ENCODE results near the gene HEATR3.
A peak's percentile ranks its signal among the peaks of the same experiment; 100 is the strongest.

HEATR3 gene

DNA sequence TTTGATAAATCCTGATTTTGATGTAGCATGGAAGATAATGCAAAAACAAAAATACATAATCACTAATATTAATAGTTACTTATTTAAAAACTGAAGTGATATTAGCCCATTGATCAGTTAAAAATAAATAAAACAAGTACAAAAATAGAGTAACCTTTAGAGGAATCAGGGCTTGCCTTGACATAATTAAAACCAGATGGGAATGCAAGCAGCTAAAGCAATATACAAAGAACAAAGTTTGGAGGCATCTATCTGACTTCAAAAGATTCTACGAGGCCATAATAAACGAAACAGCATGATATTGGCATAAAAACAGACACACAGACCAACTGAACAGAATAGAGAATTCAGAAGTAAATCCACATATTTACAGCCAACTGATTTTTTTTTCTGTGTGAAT, 15.0 kb upstream of the HEATR3 start:
- DNase-seq (ENCODE audit: low read depth), result no peak
- H3K4me3 ChIP-seq (ENCODE audit: low read depth, low read length), result no peak overlapping the region
- TF ChIP-seq, protein P1, sequence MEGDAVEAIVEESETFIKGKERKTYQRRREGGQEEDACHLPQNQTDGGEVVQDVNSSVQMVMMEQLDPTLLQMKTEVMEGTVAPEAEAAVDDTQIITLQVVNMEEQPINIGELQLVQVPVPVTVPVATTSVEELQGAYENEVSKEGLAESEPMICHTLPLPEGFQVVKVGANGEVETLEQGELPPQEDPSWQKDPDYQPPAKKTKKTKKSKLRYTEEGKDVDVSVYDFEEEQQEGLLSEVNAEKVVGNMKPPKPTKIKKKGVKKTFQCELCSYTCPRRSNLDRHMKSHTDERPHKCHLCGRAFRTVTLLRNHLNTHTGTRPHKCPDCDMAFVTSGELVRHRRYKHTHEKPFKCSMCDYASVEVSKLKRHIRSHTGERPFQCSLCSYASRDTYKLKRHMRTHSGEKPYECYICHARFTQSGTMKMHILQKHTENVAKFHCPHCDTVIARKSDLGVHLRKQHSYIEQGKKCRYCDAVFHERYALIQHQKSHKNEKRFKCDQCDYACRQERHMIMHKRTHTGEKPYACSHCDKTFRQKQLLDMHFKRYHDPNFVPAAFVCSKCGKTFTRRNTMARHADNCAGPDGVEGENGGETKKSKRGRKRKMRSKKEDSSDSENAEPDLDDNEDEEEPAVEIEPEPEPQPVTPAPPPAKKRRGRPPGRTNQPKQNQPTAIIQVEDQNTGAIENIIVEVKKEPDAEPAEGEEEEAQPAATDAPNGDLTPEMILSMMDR (conservative IDR thresholded peaks at IDR 0.05; ENCODE audit: low read depth, low read length), result no peak

DNA sequence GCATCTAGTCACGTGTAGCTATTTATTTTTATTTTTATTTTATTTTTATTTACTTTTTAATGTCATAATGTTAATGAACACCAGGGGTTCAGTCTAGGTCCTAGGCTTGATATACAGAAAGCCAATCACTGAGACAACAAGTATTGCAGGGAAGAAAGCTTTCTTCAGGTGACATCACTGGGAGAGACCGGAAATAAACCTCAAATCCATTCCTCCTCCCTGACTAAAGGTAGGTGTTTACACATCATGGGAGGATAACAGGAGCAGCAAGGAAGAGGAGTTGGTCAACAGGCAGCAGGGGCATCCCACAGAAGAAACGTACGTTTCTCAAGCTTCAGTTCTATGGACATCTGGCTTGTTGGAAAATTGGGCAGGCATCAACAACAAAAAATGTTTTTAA, 9.5 kb upstream of the HEATR3 start:
- no peak for DNase-seq (ENCODE audit: low read depth)
- TF ChIP-seq, protein P1 (conservative IDR thresholded peaks at IDR 0.05; ENCODE audit: low read depth, low read length), result no peak
- H3K4me3 ChIP-seq (ENCODE audit: low read depth, low read length), result no peak overlapping the region

DNA sequence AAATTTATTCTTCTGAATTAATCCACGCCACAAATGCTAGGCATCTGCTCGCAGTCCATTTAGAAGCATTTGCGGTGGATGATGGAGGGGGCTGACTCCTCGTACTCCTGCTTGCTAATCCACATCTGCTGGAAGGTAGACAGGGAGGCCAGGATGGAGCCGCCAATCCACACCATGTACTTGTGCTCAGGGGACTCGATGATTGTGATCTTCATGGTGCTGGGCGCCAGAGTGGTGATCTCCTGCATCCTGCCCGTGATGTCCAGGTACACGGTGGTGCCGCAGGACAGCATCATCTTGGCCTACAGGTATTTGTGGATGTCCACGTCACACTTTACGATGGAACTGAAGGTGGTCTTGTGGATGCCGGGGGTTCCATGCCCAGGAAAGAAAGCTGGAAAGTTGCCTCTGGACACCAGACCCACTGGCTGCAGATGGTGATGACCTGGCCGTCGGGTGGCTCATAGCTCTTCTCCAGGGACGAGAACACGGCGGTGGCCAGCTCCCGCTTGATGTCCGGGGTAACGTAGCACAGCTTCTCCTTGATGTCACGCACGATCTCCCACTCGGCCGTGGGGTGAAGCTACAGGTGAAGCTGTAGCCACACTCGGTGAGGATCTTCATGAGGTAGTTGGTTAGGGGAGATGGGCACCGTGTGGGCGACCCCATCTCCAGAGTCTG, 7.5 kb upstream of the HEATR3 start:
- no peak for DNase-seq (ENCODE audit: low read depth)
- no peak overlapping the region for H3K4me3 ChIP-seq (ENCODE audit: low read depth, low read length)
- TF ChIP-seq, protein P1 (conservative IDR thresholded peaks at IDR 0.05; ENCODE audit: low read depth, low read length), result no peak

DNA sequence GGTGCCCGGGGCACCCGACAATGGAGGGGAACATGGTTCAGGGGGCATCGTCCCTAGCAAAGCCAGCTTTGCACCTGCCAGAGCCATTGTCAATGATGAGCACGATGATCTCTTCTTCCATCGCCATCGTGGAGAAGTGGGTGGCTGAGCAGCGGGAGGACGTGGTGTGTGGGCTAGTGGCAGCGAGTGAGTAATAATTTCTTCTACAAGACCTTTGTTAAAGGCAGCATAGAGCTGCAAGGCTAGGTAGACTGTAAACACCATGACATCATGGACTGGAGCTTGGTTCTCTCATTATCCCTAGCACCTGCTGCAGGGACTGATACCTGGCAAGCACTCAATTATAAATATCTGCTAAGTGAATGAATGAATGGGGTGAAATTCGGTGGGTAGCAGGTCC, 6.7 kb upstream of the HEATR3 start:
- DNase-seq (ENCODE audit: low read depth), result no peak
- TF ChIP-seq, protein P1 (conservative IDR thresholded peaks at IDR 0.05; ENCODE audit: low read depth, low read length), result no peak
- H3K4me3 ChIP-seq (ENCODE audit: low read depth, low read length), result no peak overlapping the region

DNA sequence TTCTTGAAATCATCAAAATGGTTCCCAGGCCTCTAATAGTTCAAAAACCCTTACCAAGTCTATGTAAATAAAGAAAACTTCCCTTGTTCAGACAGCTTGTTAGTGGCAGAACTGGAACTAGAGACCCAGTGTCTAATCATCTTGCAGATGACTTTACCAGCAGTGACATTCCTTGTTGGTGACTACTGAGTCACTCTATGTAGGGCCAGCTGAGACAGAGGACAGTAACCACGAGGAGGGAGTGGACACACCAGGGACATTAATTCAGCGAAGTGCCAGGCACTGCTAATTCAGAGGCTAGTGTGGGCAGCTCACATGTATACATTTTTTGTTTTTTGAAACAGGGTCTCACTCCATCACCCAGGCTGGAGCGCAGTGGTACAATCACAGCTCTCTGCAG, 6.1 kb upstream of the HEATR3 start:
- TF ChIP-seq, protein P1 (conservative IDR thresholded peaks at IDR 0.05; ENCODE audit: low read depth, low read length), result no peak
- DNase-seq (ENCODE audit: low read depth), result no peak

DNA sequence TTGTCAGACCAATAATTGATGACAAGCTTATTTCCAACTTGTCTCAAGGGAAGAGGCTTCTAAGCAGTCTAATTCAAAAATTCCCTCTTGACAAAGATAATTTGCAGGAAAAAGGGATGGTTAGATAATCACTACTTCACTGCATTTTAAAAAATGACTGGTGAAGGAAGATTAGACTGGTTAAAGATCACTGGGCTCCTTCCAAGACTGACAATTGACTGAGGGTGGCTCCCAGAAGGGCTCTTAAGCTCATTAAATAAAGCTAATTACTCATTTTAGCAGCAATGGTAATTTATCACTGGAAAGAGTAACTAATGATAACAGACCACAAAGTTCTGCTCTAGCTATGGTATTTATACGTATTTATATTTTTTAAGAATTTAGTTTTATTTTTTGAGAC, 4.4 kb upstream of the HEATR3 start:
- DNase-seq (ENCODE audit: low read depth), result no peak
- TF ChIP-seq, protein P1 (conservative IDR thresholded peaks at IDR 0.05; ENCODE audit: low read depth, low read length), result no peak
- H3K4me3 ChIP-seq (ENCODE audit: low read depth, low read length), result no peak overlapping the region

More for the DNA sequence above, 6.1 kb upstream of the HEATR3 start:
- no peak overlapping the region for H3K4me3 ChIP-seq (ENCODE audit: low read depth, low read length)

DNA sequence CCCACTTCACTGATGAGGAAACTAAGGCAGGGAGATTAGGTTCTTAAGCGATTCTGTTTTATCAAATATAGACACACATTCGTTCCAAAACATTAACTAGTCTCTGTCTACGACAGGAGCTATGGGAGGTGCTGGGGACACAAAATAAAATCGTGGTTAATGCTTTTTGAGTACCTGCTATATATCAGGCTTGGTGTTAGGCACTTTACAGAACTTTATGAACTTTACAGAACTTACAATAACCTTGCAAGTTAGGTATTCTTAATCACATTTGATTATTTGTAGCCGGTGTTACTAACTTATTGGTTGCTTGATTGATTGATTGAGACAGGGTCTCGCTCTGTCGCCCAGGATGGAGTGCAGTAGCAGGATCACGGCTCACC, 538 bp upstream of the HEATR3 start:
- TF ChIP-seq, protein P1 (conservative IDR thresholded peaks at IDR 0.05; ENCODE audit: low read depth, low read length), result no peak
- DNase-seq (ENCODE audit: low read depth), result no peak
- peak overlapping the region; percentile 31 for H3K4me3 ChIP-seq (ENCODE audit: low read depth, low read length)

Measured in choroid plexus epithelial cell (primary cell).